Right lobe of liver (tissue), 4 donors: ENCODE results near the gene ZFP92.

Source experiments
- CTCF ChIP-seq, 4 donors: fragments of 200-600 bp in 3 of 4; fragments of 450-650 bp in 1 of 4; IDR thresholded peaks; one replicate each; pipeline versions ENCODE4 v1.5.1 to v1.8.0; 2016 to 2022; ENCODE audit warnings: antibody characterized with exemption in 4 of 4, mild to moderate bottlenecking in 2 of 4
- POLR2A ChIP-seq: fragments of 450-650 bp; IDR thresholded peaks from one replicate; pipeline ENCODE4 v1.6.1; 2017; ENCODE audit warnings: antibody characterized with exemption, mild to moderate bottlenecking
- donor health status: DM: no; HTN: no; CAD: no.
- donor health status: DM: no; HTN: no; CAD: no.
- donor health status: DM: no; HTN: yes; CAD: no.

- no peak for TF ChIP-seq POLR2A
- no peak for TF ChIP-seq CTCF (IDR thresholded peaks at IDR 0.05)
These were observed 35.8 kb downstream of the ZFP92 start for GRCh38 chrX:153446950-153447580.
